PC-3 (cell line): Measurements from ENCODE around the gene BRINP1. TPM values are rescaled to one million over a fixed set of nuclear protein-coding genes. Genes with fewer than 3 reads are reported as not detected.

Source experiments
- ATAC-seq: fragments of 200-7000 bp; cut with Tn5 transposase; 2 replicates; pipeline ENCODE4 v1.9.1; 2020; ENCODE audit warnings: mild to moderate bottlenecking, moderate library complexity
- BruUV-seq: library from RNA; stranded (reverse); fragments of 400-500 nt; replicated peaks from 2 replicates; lab custom pipeline; 2021; lab: Mats Ljungman, UMichigan
- CTCF ChIA-PET: fragments of 300-600 bp; sonication (Branson Sonifier 250); formaldehyde crosslinking; loops from one replicate; lab custom pipeline; 2022; ENCODE audit warnings: antibody characterized with exemption; lab: Charles Lee
- POLR2A ChIA-PET: fragments of 300-600 bp; sonication (Branson Sonifier 250); formaldehyde crosslinking; loops from one replicate; lab custom pipeline; 2022; ENCODE audit warnings: antibody characterized with exemption; ENCODE audit not compliant: unreplicated experiment; lab: Charles Lee
- DNase-seq: peaks from one replicate; pipeline ENCODE4 v3.0.0-alpha.2; 2015
- H2AFZ ChIP-seq: fragments of 300-600 bp; sonication (generic); 2 replicates; pipeline ENCODE4 v1.6.0; 2016; ENCODE audit warnings: antibody characterized with exemption, low read length
- H3F3A ChIP-seq: fragments of 300-600 bp; sonication (generic); one replicate; pipeline ENCODE4 v1.6.0; 2017; ENCODE audit warnings: antibody characterized with exemption, low read length, control low read depth, mild to moderate bottlenecking; ENCODE audit not compliant: unreplicated experiment
- H3K27ac ChIP-seq: fragments of 300-600 bp; sonication (generic); 2 replicates; pipeline ENCODE4 v1.5.1; 2016; ENCODE audit warnings: mild to moderate bottlenecking, low read length
- H3K27me3 ChIP-seq: fragments of 300-600 bp; sonication (generic); 2 replicates; pipeline ENCODE4 v1.6.1; 2016; ENCODE audit warnings: low read length, mixed read lengths
- H3K36me3 ChIP-seq: fragments of 300-600 bp; sonication (generic); 2 replicates; pipeline ENCODE4 v1.6.1; 2016; ENCODE audit warnings: low read depth, mixed run types, low read length, mixed read lengths
- H3K4me1 ChIP-seq: fragments of 300-600 bp; sonication (generic); 2 replicates; pipeline ENCODE4 v1.5.1; 2016; ENCODE audit warnings: low read length; ENCODE audit not compliant: insufficient read depth
- H3K4me2 ChIP-seq: fragments of 300-600 bp; sonication (generic); 2 replicates; pipeline ENCODE4 v1.6.0; 2016; ENCODE audit warnings: low read length
- H3K4me3 ChIP-seq: fragments of 300-600 bp; sonication (generic); 2 replicates; pipeline ENCODE4 v1.5.1; 2016; ENCODE audit warnings: mild to moderate bottlenecking, low read length, mixed read lengths
- H3K79me2 ChIP-seq: fragments of 300-600 bp; sonication (generic); 2 replicates; pipeline ENCODE4 v1.6.1; 2017; ENCODE audit warnings: low read length, mixed read lengths
- H3K9ac ChIP-seq: fragments of 300-600 bp; sonication (generic); 2 replicates; pipeline ENCODE4 v1.6.0; 2016; ENCODE audit warnings: mild to moderate bottlenecking, low read length
- H3K9me2 ChIP-seq: fragments of 300-600 bp; sonication (generic); replicated peaks from 2 replicates; pipeline ENCODE4 v1.6.1; 2016; ENCODE audit warnings: mixed run types, low read length, mixed read lengths
- H3K9me3 ChIP-seq: fragments of 300-600 bp; sonication (generic); 2 replicates; pipeline ENCODE4 v1.6.1; 2016; ENCODE audit warnings: low read length, mixed read lengths
- H4K20me1 ChIP-seq: fragments of 300-600 bp; sonication (generic); 2 replicates; pipeline ENCODE4 v1.6.1; 2016; ENCODE audit warnings: low read length, mixed read lengths
- EZH2 ChIP-seq: fragments of 300-600 bp; sonication (generic); IDR thresholded peaks from one replicate; pipeline ENCODE4 v1.6.1; 2017; ENCODE audit warnings: antibody characterized with exemption, mild to moderate bottlenecking, low read length; ENCODE audit not compliant: unreplicated experiment
- EZH2phosphoT487 ChIP-seq: fragments of 300-600 bp; sonication (generic); IDR thresholded peaks from 2 replicates; pipeline ENCODE4 v1.6.1; 2018; ENCODE audit warnings: mild to moderate bottlenecking, antibody characterized with exemption, low read length, borderline replicate concordance
- intact Hi-C: fragments of 100-400 bp; cut with micrococcal nuclease; formaldehyde crosslinking; loops from 2 replicates; pipeline ENCODE4 v1.9.0; 2023
- total RNA-seq: library from RNA; depleted of rRNA; stranded (reverse); fragments of >200 nt; gene quantifications from 2 replicates; pipeline ENCODE4 v1.2.3, GENCODE V29; 2014
- TF ChIP-seq, protein P1 (sequence below): fragments of 300-600 bp; sonication (generic); conservative IDR thresholded peaks from 2 replicates; pipeline ENCODE4 v1.5.1; 2017; ENCODE audit warnings: antibody characterized with exemption, low read depth, mild to moderate bottlenecking, low read length

BRINP1 gene
- total RNA-seq, 1 experiment from 2014 or later = not detected

DNA sequence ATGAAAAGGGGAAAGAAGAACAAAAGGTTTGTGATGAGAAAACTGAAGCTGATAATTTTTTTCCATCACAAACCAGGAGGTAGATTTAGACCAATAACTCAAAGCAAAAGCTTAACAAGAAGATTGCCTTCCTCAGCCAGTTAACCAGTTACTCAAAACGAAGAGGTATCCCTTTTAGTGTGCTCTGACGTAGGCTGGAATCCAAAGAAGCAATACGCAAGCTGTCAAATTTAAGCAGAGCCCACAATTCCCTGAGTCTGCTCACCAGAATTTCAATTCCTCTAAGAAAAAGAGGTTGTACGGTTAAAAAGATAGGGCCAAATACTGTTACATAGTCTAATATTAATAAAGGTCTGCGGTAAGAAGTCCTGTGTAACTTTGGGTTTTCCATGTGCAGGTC is 61.8 kb downstream of the BRINP1 start:
- no peak for ATAC-seq
- ChIA-PET POLR2A (no interaction called here), CTCF (no interaction called here)
- H3K9me2 ChIP-seq = no peaks in the 10 kb centered on the region
- no peaks in the 10 kb centered on the region for H4K20me1 ChIP-seq
- no peaks in the 10 kb centered on the region for H3F3A ChIP-seq
- no peaks in the 10 kb centered on the region for H3K79me2 ChIP-seq
- H3K36me3 ChIP-seq = no peaks in the 10 kb centered on the region
- intact Hi-C loops = no loop called here
- no TSS peak for BruUV-seq
- no peak for DNase-seq
- H3K9me3 ChIP-seq = 0 out of 2 replicates have a peak, but pooled peaks cover 8% of the 10 kb centered on the region
- H3K27me3 ChIP-seq = no peaks in the 10 kb centered on the region
- H3K9ac ChIP-seq = no peak overlapping the region
- TF ChIP-seq, protein P1, sequence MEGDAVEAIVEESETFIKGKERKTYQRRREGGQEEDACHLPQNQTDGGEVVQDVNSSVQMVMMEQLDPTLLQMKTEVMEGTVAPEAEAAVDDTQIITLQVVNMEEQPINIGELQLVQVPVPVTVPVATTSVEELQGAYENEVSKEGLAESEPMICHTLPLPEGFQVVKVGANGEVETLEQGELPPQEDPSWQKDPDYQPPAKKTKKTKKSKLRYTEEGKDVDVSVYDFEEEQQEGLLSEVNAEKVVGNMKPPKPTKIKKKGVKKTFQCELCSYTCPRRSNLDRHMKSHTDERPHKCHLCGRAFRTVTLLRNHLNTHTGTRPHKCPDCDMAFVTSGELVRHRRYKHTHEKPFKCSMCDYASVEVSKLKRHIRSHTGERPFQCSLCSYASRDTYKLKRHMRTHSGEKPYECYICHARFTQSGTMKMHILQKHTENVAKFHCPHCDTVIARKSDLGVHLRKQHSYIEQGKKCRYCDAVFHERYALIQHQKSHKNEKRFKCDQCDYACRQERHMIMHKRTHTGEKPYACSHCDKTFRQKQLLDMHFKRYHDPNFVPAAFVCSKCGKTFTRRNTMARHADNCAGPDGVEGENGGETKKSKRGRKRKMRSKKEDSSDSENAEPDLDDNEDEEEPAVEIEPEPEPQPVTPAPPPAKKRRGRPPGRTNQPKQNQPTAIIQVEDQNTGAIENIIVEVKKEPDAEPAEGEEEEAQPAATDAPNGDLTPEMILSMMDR = no peak
- TF ChIP-seq EZH2 = no peak
- TF ChIP-seq EZH2phosphoT487 = no peak
- no peaks in the 10 kb centered on the region for H3K4me1 ChIP-seq
- H3K4me2 ChIP-seq = no peak overlapping the region
- H3K27ac ChIP-seq = no peak overlapping the region
- H3K4me3 ChIP-seq = no peak overlapping the region
- H2AFZ ChIP-seq = no peak overlapping the region

DNA sequence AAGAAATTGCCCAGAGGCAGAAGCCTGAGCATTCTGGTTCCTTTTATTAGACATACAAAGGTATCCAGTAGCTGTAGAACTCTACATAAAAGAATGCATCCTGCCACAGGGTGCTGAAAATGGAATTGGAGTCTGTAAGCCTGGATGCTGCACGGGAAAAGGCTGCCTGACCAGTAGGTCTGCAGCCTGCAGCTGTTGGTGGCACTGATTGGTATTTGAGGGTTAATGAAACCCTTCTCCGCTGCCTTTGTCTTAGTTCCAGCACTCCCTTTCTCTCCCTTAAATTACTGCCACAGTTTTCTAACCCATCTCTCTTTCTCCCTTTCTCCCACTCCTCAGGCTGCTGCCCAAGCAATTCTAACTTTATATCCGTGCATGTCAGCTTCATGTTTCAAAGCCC is 64.7 kb downstream of the BRINP1 start:
- CTCF ChIA-PET = no interaction called here

More for the DNA sequence above, 64.7 kb downstream of the BRINP1 start:
- Histone ChIP-seq H3K9ac (no peak overlapping the region), H3K36me3 (no peaks in the 10 kb centered on the region), H3K79me2 (no peaks in the 10 kb centered on the region), H3K9me3 (no peaks in the 10 kb centered on the region), H3K9me2 (no peaks in the 10 kb centered on the region), H3F3A (no peaks in the 10 kb centered on the region), H3K27me3 (no peaks in the 10 kb centered on the region), H3K4me3 (no peak overlapping the region), H3K4me1 (no peaks in the 10 kb centered on the region), H3K4me2 (no peak overlapping the region), H3K27ac (no peak overlapping the region), H4K20me1 (no peaks in the 10 kb centered on the region), H2AFZ (no peak overlapping the region)
- TF ChIP-seq, protein P1 = no peak
- TF ChIP-seq EZH2 (no peak), EZH2phosphoT487 (no peak)
- POLR2A ChIA-PET = no interaction called here
- no TSS peak for BruUV-seq
- DNase-seq = no peak
- intact Hi-C loops = no loop called here
- ATAC-seq = no peak
